ENCODE results near the gene GOLGA5. TPM values are rescaled to one million over a fixed set of nuclear protein-coding genes. Genes with fewer than 3 reads are reported as not detected.

GOLGA5 gene
- total and polyA plus RNA-seq, 2 of the 8 experiments (the other 6 are each of a cell fraction or from before 2014, with no cell fraction given) = 13.0 to 25.4 TPM

DNA sequence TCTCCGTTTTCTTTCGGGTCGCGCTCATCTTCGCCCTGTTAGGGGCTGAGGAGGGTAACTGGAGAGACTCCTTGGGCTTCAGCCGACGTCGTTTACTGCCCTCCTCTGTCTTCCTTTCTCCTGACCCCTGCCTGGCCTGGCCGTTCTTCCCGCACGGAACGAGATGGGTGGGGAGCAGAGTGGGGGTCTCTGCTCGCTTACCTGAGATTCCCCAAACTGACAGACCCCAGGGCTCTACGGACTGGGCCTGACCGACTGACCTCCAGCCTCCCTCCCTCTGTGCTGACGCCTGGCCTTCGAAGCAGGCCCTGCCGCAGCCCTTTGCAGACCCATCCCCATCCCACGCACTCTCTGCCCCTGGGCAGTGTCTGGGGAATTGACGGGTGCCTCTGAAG, 439 bp downstream of the GOLGA5 start:
- H2BK5ac ChIP-seq (ENCODE audit: low read depth, low read length) = peak overlapping the region; percentile 38; the same call in 1 of the 2 replicates
- FAIRE-seq (no peak), DNase-seq (ENCODE audit: low read depth in 1 of 2, low spot score in 2 of 2) (no peak)
- no peaks in the 10 kb centered on the region; the same call in 1 of the 2 replicates for H3K23me2 ChIP-seq (ENCODE audit: low read depth, low read length)
- H2AFZ ChIP-seq (ENCODE audit: low read length) = peak overlapping the region; percentile 77; the same call in 1 of the 2 replicates
- no peaks in the 10 kb centered on the region for H3K27me3 ChIP-seq (replicated peaks in 1 of 4; ENCODE audit: control insufficient read depth in 3 of 4, extremely low read depth in 1 of 4, insufficient read depth in 3 of 4, low read length in 3 of 4)
- no peak overlapping the region for H2BK12ac ChIP-seq (ENCODE audit: low read depth, low read length)
- H3K4me1 ChIP-seq (replicated peaks in 1 of 4; ENCODE audit: control insufficient read depth in 3 of 4, insufficient read depth in 4 of 4, low read length in 3 of 4) = no peaks in the 10 kb centered on the region
- POLR2A ChIA-PET (ENCODE audit: partially characterized antibody) = interaction anchor here (1.0 kb wide), 1 partner anchor 46 kb away, joined by 3 read pairs; the partner anchor contains the start of gene LGMN
- H3K79me1 ChIP-seq (ENCODE audit: low read depth, low read length) = peaks cover 3% of the 10 kb centered on the region; the same call in 1 of the 2 replicates
- no peak overlapping the region for H3K18ac ChIP-seq (ENCODE audit: extremely low read depth, low read length)
- H4K91ac ChIP-seq (replicated peaks; ENCODE audit: insufficient read length, low read length) = peak overlapping the region; percentile 5
- peak overlapping the region; percentile 55 for H3K27ac ChIP-seq (ENCODE audit: low read depth, low read length)
- H4K20me1 ChIP-seq (replicated peaks in 1 of 2; ENCODE audit: control insufficient read depth in 1 of 2, insufficient read depth in 2 of 2, low read length in 2 of 2) = no peaks in the 10 kb centered on the region
- H3K36me3 ChIP-seq (ENCODE audit: control insufficient read depth in 2 of 4, insufficient read depth in 4 of 4, low read length in 3 of 4) = peaks cover 3 to 15% (median 12%) of the 10 kb centered on the region in 4 experiments; a peak in 7 of 8 replicates
- no peak overlapping the region for H2BK15ac ChIP-seq (ENCODE audit: low read length)
- peak overlapping the region; percentile 90 to 92 (median 92) for H3K4me3 ChIP-seq (ENCODE audit: extremely low read depth in 1 of 4, insufficient read depth in 2 of 4, low read depth in 3 of 4, low read length in 4 of 4)
- H3K79me2 ChIP-seq (ENCODE audit: control insufficient read depth in 1 of 2, insufficient read depth in 2 of 2, low read length in 2 of 2) = peaks cover 0 to 23% of the 10 kb centered on the region in 2 experiments; a peak in 2 of 4 replicates
- peak overlapping the region; percentile 89 for H4K8ac ChIP-seq (ENCODE audit: extremely low read depth, insufficient read depth, low read length)
- no peak overlapping the region for H2BK120ac ChIP-seq (replicated peaks; ENCODE audit: low read depth, low read length)
- no peak overlapping the region for H3K56ac ChIP-seq (replicated peaks; ENCODE audit: insufficient read length, low read depth, low read length)
- no peak overlapping the region for H3K14ac ChIP-seq (ENCODE audit: insufficient read length)
- H3K9ac ChIP-seq (replicated peaks in 1 of 4; ENCODE audit: extremely low read depth in 1 of 4, low read depth in 3 of 4, low read length in 3 of 4) = peak overlapping the region; percentile 51 to 86 (median 83)
- peak overlapping the region; percentile 61 for H4K5ac ChIP-seq (ENCODE audit: insufficient read length, low read depth, low read length)
- H2AK5ac ChIP-seq (ENCODE audit: low read depth, low read length) = no peak overlapping the region
- no peak overlapping the region for H2BK20ac ChIP-seq (ENCODE audit: low read length)
- peaks cover 0 to 2% of the 10 kb centered on the region in 2 experiments; a peak in 2 of 4 replicates for H3K9me3 ChIP-seq (ENCODE audit: insufficient read depth in 2 of 2, low read depth in 1 of 2, low read length in 1 of 2)
- CTCF ChIA-PET (ENCODE audit: partially characterized antibody) = no interaction called here
- peak; percentile 35 for TF ChIP-seq KDM4A (IDR thresholded peaks at IDR 0.05; ENCODE audit: low read depth, low read length, severe bottlenecking)
- TF ChIP-seq SAP30 (IDR thresholded peaks at IDR 0.05; ENCODE audit: insufficient read depth, insufficient replicate concordance, low read length) = peak; percentile 83
- TF ChIP-seq KDM1A (IDR thresholded peaks at IDR 0.05; ENCODE audit: borderline replicate concordance, low read length) = no peak
- TF ChIP-seq CEBPB (IDR thresholded peaks at IDR 0.05; ENCODE audit: low read depth, low read length) = no peak
- 0 out of 4 replicates have a peak, but pooled peaks of 1 of the 2 experiments have one; percentile 3 for TF ChIP-seq SIN3A (conservative IDR thresholded peaks at IDR 0.05 in 1 of 2, IDR thresholded peaks at IDR 0.05 in 1 of 2; ENCODE audit: low read depth in 1 of 2, low read length in 2 of 2)
- TF ChIP-seq GTF2F1 (IDR thresholded peaks at IDR 0.05; ENCODE audit: borderline replicate concordance, low read depth, low read length) = no peak
- TF ChIP-seq POLR2A (IDR thresholded peaks at IDR 0.05; ENCODE audit: control extremely low read depth in 1 of 2, low read depth in 2 of 2, low read length in 2 of 2) = no peak
- TF ChIP-seq PHF8 (conservative IDR thresholded peaks at IDR 0.05; ENCODE audit: low read depth, low read length) = no peak
- TF ChIP-seq CTBP2 (IDR thresholded peaks at IDR 0.05; ENCODE audit: borderline replicate concordance, insufficient read depth, insufficient read length, low read length) = no peak
- no peak overlapping the region for H3K23ac ChIP-seq (ENCODE audit: insufficient read length)
- H3K4ac ChIP-seq (replicated peaks; ENCODE audit: insufficient read length, low read depth, low read length) = no peak overlapping the region
- H3K4me2 ChIP-seq (ENCODE audit: insufficient read depth in 1 of 2, low read depth in 2 of 2, low read length in 2 of 2) = peak overlapping the region; percentile 75 to 77
- 4% methylated on average over 20 of the region's 20 CpGs; no CpG with 5 or more reads in 1 of the 2 experiments for WGBS, 2 experiments (ENCODE audit: extremely low coverage in 1 of 2, insufficient coverage in 1 of 2, insufficient read length in 1 of 2, insufficient replicate concordance in 2 of 2, low coverage in 1 of 2, low lambda C conversion rate in 2 of 2, missing lambda C conversion rate in 1 of 2)
